Lower lobe of right lung (tissue), 2 donors: Measurements from ENCODE around the gene SERPINE3. TPM values are rescaled to one million over a fixed set of nuclear protein-coding genes. Genes with fewer than 3 reads are reported as not detected.

Experiments used
- ATAC-seq, 2 donors: fragments of 200-7000 bp; cut with Tn5 transposase; one replicate each; pipeline ENCODE4 v1.9.1; 2020 to 2022; ENCODE audit warnings: mild to moderate bottlenecking in 2 of 2, moderate library complexity in 2 of 2
- DNase-seq: peaks from one replicate; pipeline ENCODE4 v3.0.0-alpha.2; 2020
- H3K27ac ChIP-seq: fragments of 200-600 bp; one replicate; pipeline ENCODE4 v1.8.0; 2022
- H3K27me3 ChIP-seq: fragments of 200-600 bp; one replicate; pipeline ENCODE4 v1.8.0; 2022; ENCODE audit warnings: low read depth
- H3K36me3 ChIP-seq: fragments of 200-600 bp; one replicate; pipeline ENCODE4 v1.8.0; 2022; ENCODE audit warnings: mild to moderate bottlenecking
- H3K4me1 ChIP-seq: fragments of 200-600 bp; one replicate; pipeline ENCODE4 v1.8.0; 2022
- H3K4me3 ChIP-seq: fragments of 200-600 bp; one replicate; pipeline ENCODE4 v1.8.0; 2022; ENCODE audit warnings: mild to moderate bottlenecking
- H3K9me3 ChIP-seq: fragments of 200-600 bp; one replicate; pipeline ENCODE4 v1.8.0; 2022
- CTCF ChIP-seq: fragments of 200-600 bp; IDR thresholded peaks from one replicate; pipeline ENCODE4 v1.8.0; 2022; ENCODE audit warnings: antibody characterized with exemption, mild to moderate bottlenecking
- intact Hi-C: fragments of 100-400 bp; cut with DNase I; formaldehyde crosslinking; loops from one replicate; pipeline ENCODE4 v1.11.0; 2022
- microRNA-seq: library from miRNA; unstranded; fragments of <30 nt; microRNA quantifications from one replicate; pipeline ENCODE4 v1.2.0, GENCODE V29; 2020; ENCODE audit warnings: borderline number of aligned reads
- total RNA-seq: library from RNA; stranded (reverse); fragmentation: NEBNext Ultra II Directional; extraction: Animal tissue kit (Norgen Biotek cat#: 25700); gene quantifications from one replicate; pipeline ENCODE4 v1.2.1, GENCODE V29; 2021
- donor health status: DM: no; HTN: yes; CAD: no; lungs with severe emphysema.

Gene SERPINE3
- total RNA-seq, 1 donor from 2014 or later, result not detected

GRCh38 chr13:51394724-51395123, 55.2 kb downstream of the SERPINE3 start:
- no peak overlapping the region for H3K27ac ChIP-seq
- no peak for TF ChIP-seq CTCF
- no peaks in the 10 kb centered on the region for H3K9me3 ChIP-seq
- no peak overlapping the region for H3K4me3 ChIP-seq
- intact Hi-C loops, result no loop called here
- no peak for DNase-seq
- peaks cover 15% of the 10 kb centered on the region for H3K4me1 ChIP-seq
- no peaks in the 10 kb centered on the region for H3K36me3 ChIP-seq
- no peak for ATAC-seq
- no peaks in the 10 kb centered on the region for H3K27me3 ChIP-seq

GRCh38 chr13:51396352-51396751, 56.9 kb downstream of the SERPINE3 start:
- Histone ChIP-seq H3K27ac (no peak overlapping the region), H3K4me1 (peaks cover 15% of the 10 kb centered on the region), H3K27me3 (no peaks in the 10 kb centered on the region), H3K4me3 (no peak overlapping the region), H3K36me3 (no peaks in the 10 kb centered on the region), H3K9me3 (no peaks in the 10 kb centered on the region)
- DNase-seq, result no peak
- intact Hi-C loops, result no loop called here
- no peak for TF ChIP-seq CTCF
- peak in 1 of 2 donors; percentile 58 for ATAC-seq

- TF ChIP-seq CTCF, result no peak
Measured at GRCh38 chr13:51397262-51397941, 57.9 kb downstream of the SERPINE3 start.

GRCh38 chr13:51405176-51405575, 65.7 kb downstream of the SERPINE3 start:
- Histone ChIP-seq H3K27me3 (no peaks in the 10 kb centered on the region), H3K4me3 (no peak overlapping the region), H3K27ac (no peak overlapping the region), H3K4me1 (no peaks in the 10 kb centered on the region), H3K9me3 (no peaks in the 10 kb centered on the region), H3K36me3 (no peaks in the 10 kb centered on the region)
- DNase-seq, result no peak
- intact Hi-C loops, result no loop called here
- no peak for ATAC-seq
- no peak for TF ChIP-seq CTCF

More at GRCh38 chr13:51397262-51397941, 57.9 kb downstream of the SERPINE3 start:
- no peaks in the 10 kb centered on the region for H3K36me3 ChIP-seq
- no peaks in the 10 kb centered on the region for H3K27me3 ChIP-seq
- H3K4me1 ChIP-seq, result peaks cover 15% of the 10 kb centered on the region
- intact Hi-C loops, result no loop called here
- H3K4me3 ChIP-seq, result no peak overlapping the region
- no peaks in the 10 kb centered on the region for H3K9me3 ChIP-seq
- ATAC-seq, result peak; percentile 55 to 68
- peak overlapping the region; percentile 12 for H3K27ac ChIP-seq
- no peak for DNase-seq

GRCh38 chr13:51412431-51412830, 72.9 kb downstream of the SERPINE3 start:
- no peak for TF ChIP-seq CTCF
- peaks cover 6% of the 10 kb centered on the region for H3K9me3 ChIP-seq
- no peaks in the 10 kb centered on the region for H3K4me1 ChIP-seq
- H3K36me3 ChIP-seq, result peaks cover 16% of the 10 kb centered on the region
- no peaks in the 10 kb centered on the region for H3K27me3 ChIP-seq
- no peak overlapping the region for H3K4me3 ChIP-seq
- DNase-seq (no peak), ATAC-seq (no peak)
- intact Hi-C loops, result no loop called here
- H3K27ac ChIP-seq, result no peak overlapping the region

Small RNA genes within 50 kb of the gene (microRNA-seq; reads per million reads assigned to microRNA genes)
- not detected for gene MIR5693

Other genes starting within 250 kb of the SERPINE3 start
- gene C13orf42, start 228.4 kb upstream of the SERPINE3 start, total RNA-seq, result not detected
- 4.1 TPM for gene FAM124A, start 117.3 kb upstream of the SERPINE3 start, total RNA-seq
- gene INTS6, start 113.3 kb downstream of the SERPINE3 start, total RNA-seq, result 29.5 TPM
- gene WDFY2, start 244.8 kb downstream of the SERPINE3 start, total RNA-seq, result 16.6 TPM